ENCODE results near the gene TGFB1.

TGFB1 gene

DNA sequence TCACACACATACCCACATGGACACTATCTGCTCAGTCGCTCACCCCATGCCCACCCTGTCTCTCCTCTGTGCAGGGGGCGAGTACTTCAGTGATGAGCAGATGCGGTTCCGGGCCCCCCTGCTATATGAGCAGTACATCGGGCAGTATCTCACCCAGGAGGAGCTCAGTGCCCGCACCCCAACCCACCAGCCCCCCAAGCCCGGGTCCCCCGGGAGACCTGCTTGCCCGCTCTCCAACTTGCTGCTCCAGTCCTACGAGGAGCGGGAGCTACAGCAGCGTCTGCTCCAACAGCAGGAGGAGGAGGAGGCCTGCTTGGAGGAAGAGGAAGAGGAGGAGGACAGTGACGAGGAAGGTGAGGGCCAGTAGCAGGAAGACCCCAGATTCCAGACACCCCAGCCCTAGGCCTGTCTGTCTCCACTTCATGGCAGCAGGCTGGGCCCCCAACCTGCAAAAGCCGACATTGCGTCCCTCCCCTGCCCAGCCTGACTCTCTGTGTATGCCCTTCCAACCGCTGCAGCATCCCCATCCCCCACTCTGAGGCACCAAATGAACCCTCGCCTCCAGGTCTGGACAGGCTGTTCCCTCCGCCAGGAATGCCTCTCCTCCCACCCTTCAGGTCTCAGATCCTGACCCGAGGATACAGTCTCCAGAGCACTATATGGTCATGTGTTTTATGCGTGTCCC lies 34.1 kb downstream of the TGFB1 start:
- no peak for DNase-seq

DNA sequence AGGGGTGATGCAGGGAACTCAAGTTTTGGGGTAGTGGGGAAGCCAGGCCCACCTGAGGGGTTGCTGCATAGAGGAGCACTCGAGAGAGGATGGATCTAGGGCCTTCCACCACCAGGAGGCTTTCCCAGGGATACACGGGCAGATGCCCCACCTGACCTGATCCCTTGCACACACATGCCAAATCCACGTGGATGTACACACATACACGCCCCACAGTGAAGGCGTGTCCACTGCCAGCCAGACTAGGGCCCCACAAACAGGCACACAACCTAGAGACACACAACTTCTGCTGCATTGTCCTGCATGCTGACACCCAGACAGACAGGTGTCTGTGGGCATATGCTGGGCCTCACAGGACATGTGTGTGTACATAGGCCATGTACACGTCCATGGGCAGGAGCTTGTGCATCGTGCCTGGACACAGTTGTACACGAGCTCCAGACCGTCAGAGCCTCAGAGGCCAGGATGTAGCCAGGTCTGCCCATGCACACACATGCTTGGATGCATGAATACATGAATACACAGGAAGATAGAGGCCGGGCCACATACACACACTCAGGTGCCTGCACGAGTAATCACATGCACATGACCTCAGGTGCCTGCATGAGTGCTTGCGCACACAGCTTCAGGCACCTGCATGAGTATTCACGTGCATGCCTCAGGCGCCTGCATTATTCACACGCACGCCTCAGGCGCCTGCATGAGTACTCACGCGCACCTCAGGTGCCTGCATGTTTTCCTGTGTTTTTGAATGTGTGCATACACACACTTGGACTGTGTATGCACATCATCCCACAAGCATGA lies 34.8 kb downstream of the TGFB1 start:
- no peak for DNase-seq

DNA sequence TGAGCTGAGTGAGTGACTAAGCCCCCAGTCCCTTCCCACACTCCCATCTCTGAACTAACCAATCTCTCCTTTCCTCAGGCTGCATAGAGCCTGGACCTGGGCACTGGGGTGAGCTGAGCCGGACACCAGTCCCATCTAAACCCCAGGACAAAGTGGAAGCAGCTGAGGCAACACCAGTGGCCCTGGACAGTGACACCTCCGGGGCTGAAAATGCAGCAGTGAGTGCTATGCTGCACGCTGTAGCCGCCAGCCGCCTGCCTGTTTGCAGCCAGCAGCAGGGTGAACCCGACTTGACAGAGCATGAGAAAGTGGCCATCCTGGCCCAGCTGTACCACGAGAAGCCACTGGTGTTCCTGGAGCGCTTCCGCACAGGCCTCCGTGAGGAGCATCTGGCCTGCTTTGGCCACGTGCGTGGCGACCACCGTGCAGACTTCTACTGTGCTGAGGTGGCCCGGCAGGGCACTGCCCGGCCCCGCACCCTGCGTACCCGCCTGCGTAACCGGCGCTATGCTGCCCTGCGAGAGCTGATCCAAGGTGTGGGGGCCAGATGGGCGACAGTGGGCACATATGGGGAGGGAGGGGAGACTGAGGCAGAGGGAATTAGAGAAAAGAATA lies 37.3 kb downstream of the TGFB1 start:
- DNase-seq = no peak

DNA sequence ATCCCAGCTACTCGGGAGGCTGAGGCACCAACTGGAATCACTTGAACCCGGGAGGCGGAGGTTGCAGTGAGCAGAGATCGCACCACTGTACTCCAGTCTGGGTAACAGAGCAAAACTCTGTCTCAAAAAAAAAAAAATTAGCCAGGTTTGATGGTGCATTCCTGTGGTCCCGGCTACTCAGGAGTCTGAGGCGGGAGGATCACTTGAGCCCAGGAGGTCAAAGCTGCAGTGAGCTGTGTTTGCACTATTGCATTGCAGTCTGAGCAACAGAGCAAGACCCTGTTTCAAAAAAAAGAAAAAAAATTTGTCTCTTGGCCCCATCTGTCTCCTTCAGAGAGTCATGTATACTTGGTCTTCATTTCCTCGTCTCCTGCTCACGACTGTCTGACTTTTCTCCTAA lies 42.1 kb downstream of the TGFB1 start:
- DNase-seq = no peak

GRCh38 chr19:41311072-41311471 lies 42.6 kb downstream of the TGFB1 start:
- no peak for DNase-seq

GRCh38 chr19:41310033-41310831 lies 43.5 kb downstream of the TGFB1 start, which contains the start of gene CCDC97:
CCDC97 (plus strand) TSS chr19:41310172; CDS start chr19:41310311, 139 bp downstream.
- DNase-seq = peak; percentile 89

GRCh38 chr19:41309180-41310032 lies 44.3 kb downstream of the TGFB1 start:
- DNase-seq = no peak

DNA sequence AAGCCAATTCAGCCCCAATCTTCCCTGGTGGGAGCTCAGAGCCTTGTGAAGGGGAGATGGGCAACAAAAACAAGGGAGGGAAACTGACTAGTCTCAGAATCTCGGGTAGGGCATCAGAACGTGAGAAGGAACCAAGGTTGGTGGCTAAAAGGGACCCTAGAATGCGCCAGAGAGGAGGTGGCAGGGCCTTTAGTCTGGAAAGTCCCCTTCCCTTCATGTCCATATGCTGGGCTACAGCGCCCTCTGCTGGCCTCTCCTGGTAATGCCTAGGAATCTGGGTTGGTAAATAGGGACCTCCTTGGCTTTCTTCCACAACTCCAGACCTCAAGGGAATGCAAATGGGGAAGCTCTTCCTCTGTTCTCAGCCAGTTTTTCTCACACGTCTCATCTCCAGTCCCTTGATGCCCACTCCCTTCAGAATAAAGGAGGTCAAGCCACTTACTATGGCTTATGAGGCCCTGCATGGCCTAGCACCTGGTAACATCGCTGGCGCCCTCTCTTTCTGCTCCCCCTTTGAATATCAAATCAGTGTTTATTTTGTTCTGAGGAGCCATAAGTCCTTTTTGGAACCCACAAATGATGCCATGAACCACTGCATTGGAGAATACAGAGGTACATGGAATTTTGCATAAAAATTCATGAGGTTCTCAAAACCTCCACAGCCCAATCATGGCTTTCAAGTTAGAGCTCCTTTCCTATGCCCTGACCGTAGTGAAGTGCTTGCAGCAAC lies 45.1 kb downstream of the TGFB1 start:
- DNase-seq = peak; percentile 87

DNA sequence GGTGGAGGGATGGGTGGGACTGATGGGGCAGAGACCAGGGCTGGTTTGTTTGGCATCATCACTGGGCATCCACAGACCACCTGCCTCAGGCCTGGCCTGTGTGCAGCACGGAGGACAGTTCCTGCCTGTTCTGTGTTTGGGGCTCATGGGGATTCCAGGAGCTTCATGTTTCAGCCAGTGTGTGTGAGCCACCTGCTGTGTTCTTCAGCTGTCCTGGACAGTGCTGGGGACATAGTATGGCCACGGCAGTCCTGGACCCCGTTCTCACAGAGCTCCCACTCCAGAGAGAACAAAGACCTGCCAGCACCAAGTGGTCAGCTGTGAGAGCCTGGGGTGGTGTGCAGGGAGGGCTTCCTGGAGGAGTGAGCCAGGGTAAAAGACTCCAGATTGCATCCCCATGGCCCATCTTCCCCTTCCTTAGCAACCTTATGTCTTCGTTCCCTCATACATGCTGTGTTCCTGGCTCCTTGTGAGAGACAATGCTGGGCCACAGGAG lies 45.7 kb downstream of the TGFB1 start:
- no peak for DNase-seq

- DNase-seq = no peak
Measured at GRCh38 chr19:41307090-41307875, 46.4 kb downstream of the TGFB1 start.

DNA sequence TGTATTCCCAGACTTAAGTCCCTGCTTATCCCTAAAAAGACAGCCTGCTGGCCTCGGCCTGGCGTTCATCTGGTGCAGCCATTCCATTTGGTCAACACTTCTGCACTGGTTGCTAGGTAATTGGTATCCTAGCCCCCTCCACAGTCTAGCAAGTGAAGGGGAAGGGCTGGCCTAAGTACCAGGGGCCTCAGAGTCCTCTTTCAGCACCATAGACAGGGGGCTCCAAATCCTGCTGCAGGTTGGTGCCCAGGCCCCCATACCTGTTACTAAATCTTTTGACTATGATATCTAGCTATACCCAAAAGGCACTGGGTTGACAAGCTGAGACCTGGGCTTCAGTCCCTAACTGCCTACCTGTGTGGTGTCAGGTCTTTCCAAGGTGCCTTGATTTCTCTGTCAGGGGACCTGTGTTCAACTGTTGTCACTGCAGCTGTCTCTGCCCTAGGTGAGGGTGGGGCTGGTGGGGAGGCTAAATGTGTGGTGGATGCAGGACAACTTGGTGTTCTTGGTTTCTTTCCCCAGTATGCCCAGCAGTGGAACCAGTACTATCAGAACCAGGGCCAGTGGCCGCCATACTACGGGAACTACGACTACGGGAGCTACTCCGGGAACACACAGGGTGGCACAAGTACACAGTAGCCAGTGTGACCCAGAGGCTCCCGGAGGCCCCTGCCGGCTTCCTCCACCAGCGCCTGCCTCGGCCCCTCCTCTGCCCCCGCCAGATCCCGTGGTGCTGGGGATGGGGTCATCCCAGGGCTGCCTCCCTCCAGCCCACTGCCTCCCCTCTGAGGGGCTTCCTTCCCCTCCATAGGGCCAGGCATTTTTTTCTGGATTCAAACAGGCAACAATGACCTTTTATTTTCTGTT lies 47.6 kb downstream of the TGFB1 start:
- no peak for DNase-seq

GRCh38 chr19:41304706-41305483 lies 48.8 kb downstream of the TGFB1 start:
- DNase-seq = no peak

DNA sequence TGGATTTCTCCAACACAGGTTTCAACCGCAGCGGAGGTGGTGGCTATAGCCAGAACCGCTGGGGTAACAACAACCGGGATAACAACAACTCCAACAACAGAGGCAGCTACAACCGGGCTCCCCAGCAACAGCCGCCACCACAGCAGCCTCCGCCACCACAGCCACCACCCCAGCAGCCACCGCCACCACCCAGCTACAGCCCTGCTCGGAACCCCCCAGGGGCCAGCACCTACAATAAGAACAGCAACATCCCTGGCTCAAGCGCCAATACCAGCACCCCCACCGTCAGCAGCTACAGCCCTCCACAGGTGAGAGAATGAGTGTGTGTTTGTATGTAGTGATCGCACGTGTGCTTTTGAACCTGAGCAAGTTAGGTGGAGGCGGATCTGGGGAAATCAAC lies 49.8 kb downstream of the TGFB1 start:
- DNase-seq = peak; percentile 53

GRCh38 chr19:41302624-41303351 lies 50.9 kb downstream of the TGFB1 start:
- DNase-seq = peak; percentile 75

- DNase-seq = no peak
Measured at GRCh38 chr19:41300555-41300954, 53.2 kb downstream of the TGFB1 start.

- DNase-seq = peak; percentile 50
Measured at GRCh38 chr19:41299755-41300089, 54.0 kb downstream of the TGFB1 start.

DNA sequence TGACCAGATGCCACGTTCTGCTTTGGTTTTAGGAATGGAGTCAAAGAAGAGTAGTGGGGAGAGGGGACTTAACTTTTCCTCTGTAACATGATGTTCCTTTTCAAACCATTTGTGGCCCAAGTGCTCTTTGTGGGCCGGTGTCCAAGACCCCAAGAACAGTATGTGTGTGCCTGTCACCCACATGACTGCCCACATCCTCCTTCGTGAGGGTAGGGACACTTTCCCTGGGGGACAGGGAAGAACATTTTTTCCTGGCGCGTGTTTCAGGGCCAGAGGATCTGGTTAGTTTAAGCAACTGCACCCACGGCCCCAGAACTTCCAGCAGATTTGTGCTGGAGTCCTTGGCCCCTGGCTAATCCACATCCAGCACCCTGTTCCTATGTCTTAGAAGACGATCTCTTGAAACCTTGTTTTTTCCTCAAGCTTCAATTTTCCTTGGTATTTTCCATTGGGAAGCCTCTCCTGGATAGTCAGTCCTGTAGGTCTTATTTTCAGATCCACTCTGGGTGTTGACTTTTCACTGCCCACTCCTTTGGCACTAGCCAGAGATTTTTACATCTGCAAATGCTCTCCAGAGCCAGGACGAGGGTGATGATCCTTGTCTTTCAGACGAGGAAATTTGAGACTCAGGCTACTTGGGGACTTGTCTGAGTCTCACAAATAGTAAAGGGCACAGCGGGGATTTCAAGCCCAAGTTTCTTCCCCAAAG lies 54.5 kb downstream of the TGFB1 start:
- DNase-seq = no peak

Data from CD4-positive, alpha-beta T cell treated with Interleukin-15 for 1 hour (primary cell).